PC-3 (cell line): Measurements from ENCODE around the gene EZH1. TPM values are rescaled to one million over a fixed set of nuclear protein-coding genes. Genes with fewer than 3 reads are reported as not detected.

Source experiments
- ATAC-seq: fragments of 200-7000 bp; cut with Tn5 transposase; 2 replicates; pipeline ENCODE4 v1.9.1; 2020; ENCODE audit warnings: mild to moderate bottlenecking, moderate library complexity
- BruUV-seq: library from RNA; stranded (reverse); fragments of 400-500 nt; replicated peaks from 2 replicates; lab custom pipeline; 2021; lab: Mats Ljungman, UMichigan
- CTCF ChIA-PET: fragments of 300-600 bp; sonication (Branson Sonifier 250); formaldehyde crosslinking; loops from one replicate; lab custom pipeline; 2022; ENCODE audit warnings: antibody characterized with exemption; lab: Charles Lee
- POLR2A ChIA-PET: fragments of 300-600 bp; sonication (Branson Sonifier 250); formaldehyde crosslinking; loops from one replicate; lab custom pipeline; 2022; ENCODE audit warnings: antibody characterized with exemption; ENCODE audit not compliant: unreplicated experiment; lab: Charles Lee
- DNase-seq: peaks from one replicate; pipeline ENCODE4 v3.0.0-alpha.2; 2015
- H2AFZ ChIP-seq: fragments of 300-600 bp; sonication (generic); 2 replicates; pipeline ENCODE4 v1.6.0; 2016; ENCODE audit warnings: antibody characterized with exemption, low read length
- H3F3A ChIP-seq: fragments of 300-600 bp; sonication (generic); one replicate; pipeline ENCODE4 v1.6.0; 2017; ENCODE audit warnings: antibody characterized with exemption, low read length, control low read depth, mild to moderate bottlenecking; ENCODE audit not compliant: unreplicated experiment
- H3K27ac ChIP-seq: fragments of 300-600 bp; sonication (generic); 2 replicates; pipeline ENCODE4 v1.5.1; 2016; ENCODE audit warnings: mild to moderate bottlenecking, low read length
- H3K27me3 ChIP-seq: fragments of 300-600 bp; sonication (generic); 2 replicates; pipeline ENCODE4 v1.6.1; 2016; ENCODE audit warnings: low read length, mixed read lengths
- H3K36me3 ChIP-seq: fragments of 300-600 bp; sonication (generic); 2 replicates; pipeline ENCODE4 v1.6.1; 2016; ENCODE audit warnings: low read depth, mixed run types, low read length, mixed read lengths
- H3K4me1 ChIP-seq: fragments of 300-600 bp; sonication (generic); 2 replicates; pipeline ENCODE4 v1.5.1; 2016; ENCODE audit warnings: low read length; ENCODE audit not compliant: insufficient read depth
- H3K4me2 ChIP-seq: fragments of 300-600 bp; sonication (generic); 2 replicates; pipeline ENCODE4 v1.6.0; 2016; ENCODE audit warnings: low read length
- H3K4me3 ChIP-seq: fragments of 300-600 bp; sonication (generic); 2 replicates; pipeline ENCODE4 v1.5.1; 2016; ENCODE audit warnings: mild to moderate bottlenecking, low read length, mixed read lengths
- H3K79me2 ChIP-seq: fragments of 300-600 bp; sonication (generic); 2 replicates; pipeline ENCODE4 v1.6.1; 2017; ENCODE audit warnings: low read length, mixed read lengths
- H3K9ac ChIP-seq: fragments of 300-600 bp; sonication (generic); 2 replicates; pipeline ENCODE4 v1.6.0; 2016; ENCODE audit warnings: mild to moderate bottlenecking, low read length
- H3K9me2 ChIP-seq: fragments of 300-600 bp; sonication (generic); replicated peaks from 2 replicates; pipeline ENCODE4 v1.6.1; 2016; ENCODE audit warnings: mixed run types, low read length, mixed read lengths
- H3K9me3 ChIP-seq: fragments of 300-600 bp; sonication (generic); 2 replicates; pipeline ENCODE4 v1.6.1; 2016; ENCODE audit warnings: low read length, mixed read lengths
- H4K20me1 ChIP-seq: fragments of 300-600 bp; sonication (generic); 2 replicates; pipeline ENCODE4 v1.6.1; 2016; ENCODE audit warnings: low read length, mixed read lengths
- CTCF ChIP-seq: fragments of 300-600 bp; sonication (generic); conservative IDR thresholded peaks from 2 replicates; pipeline ENCODE4 v1.5.1; 2017; ENCODE audit warnings: antibody characterized with exemption, low read depth, mild to moderate bottlenecking, low read length
- EZH2 ChIP-seq: fragments of 300-600 bp; sonication (generic); IDR thresholded peaks from one replicate; pipeline ENCODE4 v1.6.1; 2017; ENCODE audit warnings: antibody characterized with exemption, mild to moderate bottlenecking, low read length; ENCODE audit not compliant: unreplicated experiment
- EZH2phosphoT487 ChIP-seq: fragments of 300-600 bp; sonication (generic); IDR thresholded peaks from 2 replicates; pipeline ENCODE4 v1.6.1; 2018; ENCODE audit warnings: mild to moderate bottlenecking, antibody characterized with exemption, low read length, borderline replicate concordance
- intact Hi-C: fragments of 100-400 bp; cut with micrococcal nuclease; formaldehyde crosslinking; loops from 2 replicates; pipeline ENCODE4 v1.9.0; 2023
- total RNA-seq: library from RNA; depleted of rRNA; stranded (reverse); fragments of >200 nt; gene quantifications from 2 replicates; pipeline ENCODE4 v1.2.3, GENCODE V29; 2014

EZH1 gene
- total RNA-seq, 1 experiment from 2014 or later: 5.8 TPM

GRCh38 chr17:42784409-42784808 lies 39.6 kb upstream of the EZH1 start:
- TF ChIP-seq EZH2phosphoT487 (no peak), EZH2 (no peak), CTCF (no peak)
- Histone ChIP-seq H3K9me2 (no peaks in the 10 kb centered on the region), H3K9me3 (no peaks in the 10 kb centered on the region), H3K4me3 (no peak overlapping the region), H3K27ac (no peak overlapping the region; the same call in 1 of the 2 replicates), H2AFZ (no peak overlapping the region), H3F3A (no peaks in the 10 kb centered on the region), H3K4me1 (peaks cover 28% of the 10 kb centered on the region), H4K20me1 (no peaks in the 10 kb centered on the region), H3K4me2 (peak overlapping the region; percentile 93), H3K36me3 (peaks cover 37% of the 10 kb centered on the region), H3K27me3 (no peaks in the 10 kb centered on the region), H3K9ac (no peak overlapping the region), H3K79me2 (peaks cover 54% of the 10 kb centered on the region)
- ATAC-seq: no peak
- intact Hi-C loops: loop anchor here (5.0 kb wide), 1 partner anchor 38 kb away; the partner anchor contains the start of gene BECN1
- ChIA-PET CTCF (no interaction called here), POLR2A (no interaction called here)
- DNase-seq: no peak
- BruUV-seq: no TSS peak

- Histone ChIP-seq H2AFZ (no peak overlapping the region), H3K79me2 (peaks cover 54% of the 10 kb centered on the region), H3K4me1 (peaks cover 32% of the 10 kb centered on the region), H3K9ac (no peak overlapping the region), H3F3A (no peaks in the 10 kb centered on the region), H4K20me1 (no peaks in the 10 kb centered on the region), H3K9me2 (no peaks in the 10 kb centered on the region), H3K27ac (peak overlapping the region; percentile 89), H3K27me3 (no peaks in the 10 kb centered on the region), H3K4me2 (peak overlapping the region; percentile 93), H3K9me3 (no peaks in the 10 kb centered on the region), H3K36me3 (peaks cover 33% of the 10 kb centered on the region), H3K4me3 (peak overlapping the region; percentile 26; the same call in 1 of the 2 replicates)
- intact Hi-C loops: loop anchor here (5.0 kb wide), 1 partner anchor 39 kb away; the partner anchor contains the start of gene BECN1
- TF ChIP-seq CTCF (no peak), EZH2 (no peak), EZH2phosphoT487 (no peak)
- ChIA-PET CTCF (interaction anchor here (0.5 to 1.1 kb wide), 2 partner anchors 205 to 821 kb away, joined by 3 read pairs; no protein-coding TSS in a partner anchor), POLR2A (interaction anchor here (0.6 to 1.0 kb wide), 3 partner anchors 10 to 62 kb away, joined by 6 to 10 read pairs (median 7); no protein-coding TSS in a partner anchor)
- BruUV-seq: no TSS peak
- no peak for ATAC-seq
- DNase-seq: no peak
Measured at GRCh38 chr17:42783791-42784138, 38.9 kb upstream of the EZH1 start.
